ENCODE results near the gene ASB2.

Gene ASB2

GRCh38 chr14:93997082-93997481 lies 20.7 kb upstream of the ASB2 start, which contains the start of gene CCDC197:
Gene CCDC197 (plus strand): TSS chr14:93997301. CDS start chr14:93998132, 831 bp downstream.
- Histone ChIP-seq H3K27ac (no peak within 1 kb of the TSS), H3K9me3 (no peaks in the 10 kb centered on the region), H3K27me3 (peaks cover 18% of the 10 kb centered on the region), H3K4me1 (ENCODE audit: control insufficient read depth in 1 of 2, insufficient read depth in 1 of 2, low read depth in 1 of 2, low read length in 1 of 2) (no peaks in the 10 kb centered on the region), H3K4me3 (ENCODE audit: low read depth in 1 of 2, low read length in 1 of 2) (no peak within 1 kb of the TSS), H3K36me3 (no peaks in the 10 kb centered on the region)
- TF ChIP-seq CTCF (IDR thresholded peaks at IDR 0.05) = no peak

GRCh38 chr14:93996130-93996695 lies 19.8 kb upstream of the ASB2 start:
- H3K9me3 ChIP-seq = no peaks in the 10 kb centered on the region
- no peak for TF ChIP-seq CTCF (IDR thresholded peaks at IDR 0.05)
- H3K4me1 ChIP-seq (ENCODE audit: control insufficient read depth in 1 of 2, insufficient read depth in 1 of 2, low read depth in 1 of 2, low read length in 1 of 2) = no peaks in the 10 kb centered on the region
- no peak overlapping the region for H3K27ac ChIP-seq
- H3K36me3 ChIP-seq = no peaks in the 10 kb centered on the region
- H3K4me3 ChIP-seq (ENCODE audit: low read depth in 1 of 2, low read length in 1 of 2) = no peak overlapping the region
- H3K27me3 ChIP-seq = peaks cover 20% of the 10 kb centered on the region

- no peaks in the 10 kb centered on the region for H3K4me1 ChIP-seq (ENCODE audit: control insufficient read depth in 1 of 2, insufficient read depth in 1 of 2, low read depth in 1 of 2, low read length in 1 of 2)
- H3K4me3 ChIP-seq (ENCODE audit: low read depth in 1 of 2, low read length in 1 of 2) = no peak overlapping the region
- TF ChIP-seq CTCF (IDR thresholded peaks at IDR 0.05) = no peak
- H3K9me3 ChIP-seq = no peaks in the 10 kb centered on the region
- H3K36me3 ChIP-seq = no peaks in the 10 kb centered on the region
- no peak overlapping the region for H3K27ac ChIP-seq
- H3K27me3 ChIP-seq = peaks cover 25% of the 10 kb centered on the region
These were observed 18.7 kb upstream of the ASB2 start for GRCh38 chr14:93994919-93995682.

GRCh38 chr14:93993382-93993781 lies 17.0 kb upstream of the ASB2 start:
- TF ChIP-seq CTCF (IDR thresholded peaks at IDR 0.05) = no peak
- H3K9me3 ChIP-seq = no peaks in the 10 kb centered on the region
- H3K4me1 ChIP-seq (ENCODE audit: control insufficient read depth in 1 of 2, insufficient read depth in 1 of 2, low read depth in 1 of 2, low read length in 1 of 2) = no peaks in the 10 kb centered on the region
- no peak overlapping the region for H3K4me3 ChIP-seq (ENCODE audit: low read depth in 1 of 2, low read length in 1 of 2)
- no peaks in the 10 kb centered on the region for H3K36me3 ChIP-seq
- no peak overlapping the region for H3K27ac ChIP-seq
- H3K27me3 ChIP-seq = peaks cover 26% of the 10 kb centered on the region

GRCh38 chr14:93991649-93992048 lies 15.3 kb upstream of the ASB2 start:
- Histone ChIP-seq H3K4me1 (ENCODE audit: control insufficient read depth in 1 of 2, insufficient read depth in 1 of 2, low read depth in 1 of 2, low read length in 1 of 2) (no peaks in the 10 kb centered on the region), H3K4me3 (ENCODE audit: low read depth in 1 of 2, low read length in 1 of 2) (no peak overlapping the region), H3K36me3 (no peaks in the 10 kb centered on the region), H3K27me3 (peaks cover 36% of the 10 kb centered on the region), H3K27ac (no peak overlapping the region), H3K9me3 (no peaks in the 10 kb centered on the region)
- no peak for TF ChIP-seq CTCF (IDR thresholded peaks at IDR 0.05)

Measured in neutrophil (primary cell).